Skeletal muscle tissue (tissue), 4 donors: ENCODE measurements around the gene DENND1A. TPM values are rescaled to one million over a fixed set of nuclear protein-coding genes. Genes with fewer than 3 reads are reported as not detected.

Experiments
- H3K27ac ChIP-seq: one replicate; pipeline ENCODE4 v1.7.0; 2013; ENCODE audit warnings: mild to moderate bottlenecking, low read depth, low read length, inconsistent platforms
- H3K27me3 ChIP-seq, 3 donors: one replicate each; pipeline ENCODE4 v1.7.0; 2013; ENCODE audit warnings: low read length in 3 of 3; ENCODE audit not compliant: control insufficient read depth in 3 of 3, insufficient read depth in 3 of 3
- H3K36me3 ChIP-seq, 3 donors: one replicate each; pipeline ENCODE4 v1.7.0; 2013; ENCODE audit warnings: low read length in 3 of 3; ENCODE audit not compliant: control insufficient read depth in 3 of 3, insufficient read depth in 3 of 3
- H3K4me1 ChIP-seq, 3 donors: one replicate each; pipeline ENCODE4 v1.7.0; 2013; ENCODE audit warnings: low read length in 3 of 3, mild to moderate bottlenecking in 3 of 3; ENCODE audit not compliant: control insufficient read depth in 3 of 3, insufficient read depth in 3 of 3
- H3K4me3 ChIP-seq, 3 donors: one replicate each; pipeline ENCODE4 v1.7.0; 2013; ENCODE audit warnings: low read length in 3 of 3
- H3K9ac ChIP-seq, 3 donors: one replicate each; pipeline ENCODE4 v1.7.0; 2013; ENCODE audit warnings: low read length in 3 of 3, mild to moderate bottlenecking in 3 of 3, moderate library complexity in 2 of 3, low read depth in 1 of 3
- H3K9me3 ChIP-seq, 3 donors: one replicate each; pipeline ENCODE4 v1.7.0; 2013; ENCODE audit warnings: low read length in 3 of 3; ENCODE audit not compliant: control insufficient read depth in 3 of 3
- total RNA-seq: library from RNA; depleted of rRNA; stranded (reverse); fragments of >200 nt; gene quantifications from one replicate; pipeline ENCODE4 v1.2.3, GENCODE V29; 2014
- donor health status: Osteomylitis.

Gene DENND1A
- total RNA-seq, 1 donor from 2014 or later: 23.5 TPM

DNA sequence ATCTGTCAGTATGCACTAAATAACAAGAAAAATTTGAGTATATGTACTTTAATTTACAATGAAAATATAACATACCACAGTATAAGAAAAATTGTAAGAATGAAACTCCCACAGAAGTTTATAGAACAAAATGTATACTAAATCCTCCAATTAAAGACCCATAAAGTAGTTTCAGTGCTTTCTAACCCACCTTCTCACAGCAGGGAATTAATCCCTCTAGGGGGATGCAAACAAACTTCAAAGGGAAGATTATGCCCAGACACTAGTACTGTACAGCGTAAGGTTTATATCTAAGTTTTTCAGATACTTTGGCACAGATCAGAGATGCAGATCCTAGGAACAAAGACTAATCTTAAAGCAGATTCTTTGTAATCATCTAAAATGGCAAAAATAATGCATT lies 57.2 kb downstream of the DENND1A start:
- Histone ChIP-seq H3K36me3 (peaks cover 0 to 7% (median 4%) of the 10 kb centered on the region in 3 donors), H3K9me3 (no peaks in the 10 kb centered on the region), H3K4me1 (no peaks in the 10 kb centered on the region), H3K9ac (no peak overlapping the region), H3K27me3 (no peaks in the 10 kb centered on the region), H3K27ac (no peak overlapping the region), H3K4me3 (no peak overlapping the region)

DNA sequence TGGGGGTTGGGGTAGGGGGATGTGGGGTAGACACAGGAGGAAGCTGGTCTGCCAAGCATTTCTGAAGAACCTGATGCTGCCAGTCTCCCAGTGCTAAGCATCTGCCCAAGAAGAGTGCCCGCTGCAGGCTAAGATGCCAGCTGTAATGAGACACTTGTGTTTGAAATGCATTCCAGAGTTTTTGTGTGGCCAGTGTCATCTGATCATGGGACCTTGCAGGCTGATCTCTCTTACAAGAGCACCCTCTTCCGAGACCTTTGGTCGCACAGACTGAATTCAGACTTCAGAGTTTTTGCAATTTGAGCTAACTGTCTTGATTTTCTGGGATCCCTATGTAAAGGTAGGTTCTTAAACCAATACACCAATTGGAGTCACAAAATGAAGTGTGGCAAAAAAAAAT lies 58.1 kb downstream of the DENND1A start:
- Histone ChIP-seq H3K27ac (no peak overlapping the region), H3K4me1 (no peaks in the 10 kb centered on the region), H3K4me3 (no peak overlapping the region), H3K9ac (no peak overlapping the region), H3K36me3 (peaks cover 0 to 4% (median 4%) of the 10 kb centered on the region in 3 donors), H3K27me3 (no peaks in the 10 kb centered on the region), H3K9me3 (no peaks in the 10 kb centered on the region)

DNA sequence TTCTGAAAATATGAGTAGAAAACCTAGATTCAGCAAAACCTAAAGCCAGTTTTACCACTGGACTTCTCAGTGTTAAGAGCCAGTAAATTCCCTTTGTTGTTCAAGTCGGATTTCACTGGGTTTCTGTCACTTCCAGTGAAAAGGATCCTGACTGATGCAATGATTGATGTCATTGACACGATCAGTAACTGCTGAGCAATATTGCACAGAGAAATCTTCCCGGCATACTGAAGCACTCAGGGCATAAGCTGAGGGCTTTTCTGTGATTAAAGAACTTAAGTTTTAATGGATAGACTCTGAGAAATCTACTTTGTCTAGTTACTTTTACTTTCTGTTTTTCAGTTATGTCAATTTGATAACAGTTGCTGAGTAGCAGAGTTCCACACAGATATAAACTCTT lies 61.9 kb downstream of the DENND1A start:
- Histone ChIP-seq H3K4me1 (peaks cover 0 to 10% (median 2%) of the 10 kb centered on the region in 3 donors), H3K4me3 (no peak overlapping the region), H3K36me3 (no peaks in the 10 kb centered on the region)

DNA sequence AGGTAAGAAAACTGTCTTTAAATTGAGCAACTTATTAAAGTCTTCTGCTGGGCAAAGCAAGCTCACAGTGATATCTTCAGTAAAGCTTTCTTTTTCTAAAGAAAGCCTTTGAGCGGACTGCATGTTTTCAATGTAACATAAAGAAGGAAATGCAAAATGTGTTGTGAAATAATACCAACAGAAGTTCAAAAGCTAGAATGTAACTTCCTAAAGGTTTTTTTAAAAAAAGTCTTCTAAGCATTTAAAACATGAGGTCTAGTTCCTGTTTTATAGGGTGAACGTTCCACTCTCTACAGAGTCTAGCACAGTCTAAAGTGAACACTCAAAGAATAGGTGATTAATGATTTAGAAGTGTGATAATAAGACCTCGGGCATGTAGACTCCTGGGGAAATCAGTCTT lies 62.9 kb downstream of the DENND1A start:
- Histone ChIP-seq H3K36me3 (no peaks in the 10 kb centered on the region), H3K4me3 (no peak overlapping the region), H3K27me3 (no peaks in the 10 kb centered on the region), H3K9me3 (no peaks in the 10 kb centered on the region), H3K27ac (no peak overlapping the region), H3K4me1 (peaks cover 0 to 10% (median 2%) of the 10 kb centered on the region in 3 donors), H3K9ac (no peak overlapping the region)

More for the DNA sequence above, 61.9 kb downstream of the DENND1A start:
- Histone ChIP-seq H3K27ac (peak overlapping the region; percentile 31), H3K27me3 (no peaks in the 10 kb centered on the region), H3K9me3 (no peaks in the 10 kb centered on the region), H3K9ac (no peak overlapping the region)

DNA sequence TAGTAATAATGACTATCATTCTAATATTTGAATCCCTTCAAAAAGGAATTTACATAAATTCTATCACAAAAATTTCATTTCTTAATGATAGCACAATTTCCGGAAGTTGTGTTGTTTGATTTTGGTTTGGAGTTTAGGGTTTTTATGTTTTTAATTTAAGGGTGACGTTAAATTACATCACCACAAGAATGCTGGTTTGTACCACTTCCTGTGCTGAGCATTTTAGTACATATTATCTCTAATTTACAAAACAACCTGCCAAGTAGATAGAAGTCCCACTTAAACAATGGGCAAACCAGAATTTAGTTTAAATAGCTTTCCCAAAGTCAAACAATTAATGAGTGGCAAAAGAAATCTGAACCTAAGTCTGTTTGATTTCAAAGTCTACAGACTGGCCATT lies 63.4 kb downstream of the DENND1A start:
- H3K4me1 ChIP-seq: peaks cover 0 to 10% (median 2%) of the 10 kb centered on the region in 3 donors
- no peaks in the 10 kb centered on the region for H3K9me3 ChIP-seq
- H3K9ac ChIP-seq: no peak overlapping the region
- no peaks in the 10 kb centered on the region for H3K27me3 ChIP-seq
- H3K4me3 ChIP-seq: no peak overlapping the region
- H3K36me3 ChIP-seq: no peaks in the 10 kb centered on the region
- no peak overlapping the region for H3K27ac ChIP-seq

DNA sequence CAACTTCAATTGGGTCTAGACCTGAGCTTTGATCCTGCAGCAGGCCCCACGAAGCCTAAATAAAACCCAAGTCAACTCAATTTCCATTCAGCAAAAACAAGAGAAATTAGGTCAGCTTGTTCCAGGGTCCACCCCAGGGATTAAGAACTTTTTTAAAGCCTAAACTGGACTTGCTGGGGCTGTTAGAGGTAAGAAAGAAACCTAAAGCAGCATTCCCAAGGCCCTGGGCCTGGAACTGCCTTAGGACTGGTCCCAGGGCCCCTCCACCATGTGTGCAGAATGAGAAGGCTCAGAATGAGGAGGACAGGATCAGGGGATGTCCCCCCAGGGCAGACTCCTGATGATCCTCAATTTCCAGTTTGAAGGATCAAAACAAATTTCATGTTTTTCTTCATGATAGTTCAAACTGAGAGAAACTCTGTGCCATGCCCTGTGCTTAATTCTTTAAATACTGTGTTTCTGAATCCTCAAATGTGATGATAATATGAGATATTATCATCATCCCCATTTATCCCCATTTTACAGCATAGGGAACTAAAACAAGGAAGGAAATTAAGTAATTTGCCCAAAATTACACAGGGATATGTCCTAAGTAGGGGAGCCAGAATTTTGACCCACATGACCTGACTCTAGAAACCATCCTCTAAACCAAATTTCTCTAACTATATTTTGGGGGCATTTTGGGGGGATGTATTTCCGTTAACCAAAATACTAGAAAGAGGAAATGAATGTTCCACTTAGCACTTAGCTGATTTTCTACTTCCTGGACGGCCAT lies 64.5 kb downstream of the DENND1A start:
- Histone ChIP-seq H3K27ac (no peak overlapping the region), H3K9me3 (no peaks in the 10 kb centered on the region), H3K36me3 (no peaks in the 10 kb centered on the region), H3K4me3 (no peak overlapping the region), H3K9ac (no peak overlapping the region), H3K27me3 (no peaks in the 10 kb centered on the region), H3K4me1 (peaks cover 0 to 10% (median 2%) of the 10 kb centered on the region in 3 donors)

DNA sequence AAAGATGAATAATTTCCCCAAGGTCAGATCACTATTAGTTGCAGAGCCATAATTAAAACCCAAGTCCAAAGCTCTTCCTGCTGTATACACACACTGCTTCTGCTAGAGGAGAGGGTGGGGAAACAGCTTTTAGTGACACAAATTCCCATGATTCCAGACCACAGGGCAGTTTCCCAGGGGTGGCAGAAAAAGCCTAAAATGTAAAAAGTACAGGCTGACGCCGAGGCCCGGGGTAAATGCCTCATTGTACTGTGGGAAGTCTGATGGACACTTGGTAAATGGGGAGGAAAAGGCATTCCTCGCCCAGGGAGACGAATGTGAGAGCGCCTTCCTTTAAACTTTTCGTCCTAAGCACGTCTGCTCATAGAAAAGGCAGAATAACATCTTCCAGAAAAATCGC lies 65.7 kb downstream of the DENND1A start:
- Histone ChIP-seq H3K27ac (no peak overlapping the region), H3K27me3 (no peaks in the 10 kb centered on the region), H3K4me1 (peaks cover 0 to 10% (median 2%) of the 10 kb centered on the region in 3 donors), H3K4me3 (no peak overlapping the region), H3K9me3 (no peaks in the 10 kb centered on the region), H3K9ac (no peak overlapping the region), H3K36me3 (no peaks in the 10 kb centered on the region)

DNA sequence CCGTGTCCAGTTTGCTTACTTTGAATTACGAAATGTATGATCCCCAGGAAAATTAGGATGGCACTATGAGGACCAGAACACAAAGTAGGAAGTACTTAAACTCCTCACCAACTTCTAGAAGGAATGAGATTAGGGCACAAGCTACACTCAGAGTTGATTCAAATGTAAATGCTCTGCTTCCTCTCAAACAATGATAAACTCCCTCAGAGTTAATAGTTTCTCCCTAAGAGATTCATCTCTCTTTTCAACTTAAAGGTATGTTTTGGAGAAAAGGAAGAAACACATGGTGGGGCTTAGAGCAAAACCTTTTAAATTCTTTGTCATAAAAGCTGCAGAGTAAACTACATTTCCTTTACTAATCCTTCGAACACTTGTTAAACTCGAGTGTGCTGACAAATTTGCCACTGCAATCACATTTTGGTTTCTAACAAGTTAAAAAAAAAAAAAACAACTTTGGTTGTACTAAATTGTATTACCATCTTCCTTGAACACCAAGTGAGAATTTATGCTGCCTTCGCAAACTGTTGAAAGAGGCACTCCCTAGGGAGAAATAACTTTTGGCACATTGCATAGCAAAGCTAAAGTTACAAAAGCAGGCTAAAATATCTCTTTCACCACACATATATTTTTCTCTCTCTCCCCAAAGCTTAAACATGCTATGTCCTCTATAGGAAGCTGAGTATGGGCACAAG lies 66.6 kb downstream of the DENND1A start:
- no peaks in the 10 kb centered on the region for H3K27me3 ChIP-seq
- no peaks in the 10 kb centered on the region for H3K36me3 ChIP-seq
- H3K9ac ChIP-seq: no peak overlapping the region
- H3K4me3 ChIP-seq: no peak overlapping the region
- H3K27ac ChIP-seq: no peak overlapping the region
- H3K9me3 ChIP-seq: no peaks in the 10 kb centered on the region
- H3K4me1 ChIP-seq: peaks cover 0 to 10% (median 2%) of the 10 kb centered on the region in 3 donors

DNA sequence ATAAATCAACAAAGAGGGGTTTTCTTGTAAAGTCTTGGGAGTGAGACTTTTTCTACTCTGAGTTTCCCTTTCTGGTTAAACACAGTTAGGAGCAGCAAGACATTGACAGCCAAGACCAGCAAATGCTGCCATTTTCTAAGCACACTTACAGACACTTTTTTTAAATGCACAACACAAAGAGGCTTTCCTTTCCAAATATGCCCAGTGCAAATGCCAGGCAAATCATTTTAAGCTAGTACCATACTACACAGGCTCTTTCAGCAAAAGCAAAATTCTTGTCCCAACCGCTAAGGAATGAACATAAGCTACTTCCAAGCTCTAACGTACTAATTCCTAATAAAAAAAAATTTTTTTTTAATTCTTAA lies 68.2 kb downstream of the DENND1A start:
- no peak overlapping the region for H3K9ac ChIP-seq
- H3K27me3 ChIP-seq: no peaks in the 10 kb centered on the region
- no peaks in the 10 kb centered on the region for H3K9me3 ChIP-seq
- H3K4me1 ChIP-seq: peaks cover 0 to 10% (median 2%) of the 10 kb centered on the region in 3 donors
- no peaks in the 10 kb centered on the region for H3K36me3 ChIP-seq
- no peak overlapping the region for H3K4me3 ChIP-seq
- no peak overlapping the region for H3K27ac ChIP-seq

DNA sequence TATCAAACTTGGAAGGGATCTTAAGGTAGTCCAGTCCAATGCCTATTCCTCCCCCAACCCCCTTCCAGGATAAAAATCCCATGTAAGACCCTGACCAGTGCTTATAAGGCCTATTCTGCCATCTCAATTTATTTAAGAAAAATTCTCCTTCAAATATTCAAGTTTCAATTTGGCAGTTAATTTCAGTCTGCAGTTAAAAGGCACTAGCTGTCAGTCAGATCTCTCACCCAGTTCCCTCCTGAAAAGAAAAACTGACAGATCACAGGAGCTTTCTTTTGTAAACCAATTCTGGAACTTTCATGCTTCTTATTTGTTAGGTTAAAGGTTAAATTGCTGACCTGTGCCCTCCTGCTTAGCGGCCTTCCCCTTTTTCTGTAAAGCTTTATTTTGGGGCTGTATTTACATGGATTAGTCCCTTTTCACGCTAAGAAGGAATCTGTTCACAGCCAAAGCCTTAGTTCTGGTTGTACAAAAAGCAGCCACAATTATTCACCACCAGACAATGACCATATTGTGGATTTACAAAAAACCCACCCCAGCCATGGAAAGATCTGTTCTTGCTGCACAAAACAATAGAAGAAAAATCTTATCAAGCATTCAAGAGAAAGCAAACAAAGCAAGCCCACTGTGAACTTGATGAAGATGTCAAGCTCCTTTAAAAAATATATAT lies 68.7 kb downstream of the DENND1A start:
- H3K36me3 ChIP-seq: no peaks in the 10 kb centered on the region
- peaks cover 0 to 10% (median 2%) of the 10 kb centered on the region in 3 donors for H3K4me1 ChIP-seq
- H3K27ac ChIP-seq: no peak overlapping the region
- H3K9me3 ChIP-seq: no peaks in the 10 kb centered on the region
- no peaks in the 10 kb centered on the region for H3K27me3 ChIP-seq
- H3K9ac ChIP-seq: no peak overlapping the region
- no peak overlapping the region for H3K4me3 ChIP-seq
